GM12878 (cell line): ENCODE results near the gene PXT1. TPM values are rescaled to one million over a fixed set of nuclear protein-coding genes. Genes with fewer than 3 reads are reported as not detected.

Source experiments
- ATAC-seq: fragments of 200-7000 bp; cut with Tn5 transposase; 3 replicates; pipeline ENCODE4 v1.9.1; 2020; ENCODE audit warnings: mild to moderate bottlenecking, moderate library complexity
- BruUV-seq: library from RNA; stranded (reverse); fragments of 400-500 nt; replicated peaks from 2 replicates; lab custom pipeline; 2021; lab: Mats Ljungman, UMichigan
- CTCF ChIA-PET: fragments of 300-600 bp; sonication (Branson Sonifier 250); formaldehyde crosslinking; extraction: SDS; loops from one replicate; lab custom pipeline; 2021; ENCODE audit warnings: inconsistent platforms; lab: Yijun Ruan, JAX
- POLR2A ChIA-PET: fragments of 350-600 bp; formaldehyde crosslinking; extraction: SDS; loops from one replicate; lab custom pipeline; 2021; ENCODE audit warnings: inconsistent platforms; lab: Charles Lee
- RAD21 ChIA-PET: fragments of 300-600 bp; sonication (Branson Sonifier 250); formaldehyde crosslinking; loops from one replicate; lab custom pipeline; 2023; ENCODE audit warnings: antibody characterized with exemption; ENCODE audit not compliant: unreplicated experiment; lab: Charles Lee
- SMC1A ChIA-PET: fragments of 300-600 bp; sonication (Branson Sonifier 250); formaldehyde crosslinking; loops from one replicate; lab custom pipeline; 2023; ENCODE audit not compliant: unreplicated experiment, uncharacterized antibody; lab: Charles Lee
- DNase-seq: peaks from one replicate; pipeline ENCODE4 v3.0.0-alpha.2; 2011; ENCODE audit warnings: low read depth, low spot score
- FAIRE-seq: peaks from 3 replicates; lab custom pipeline; 2011; peaks lifted over from hg19 to GRCh38; lab: Jason Lieb, UNC
- H2AFZ ChIP-seq: 2 replicates; pipeline ENCODE4 v1.6.0; 2011; ENCODE audit warnings: low read depth, low read length, control low read depth; ENCODE audit not compliant: control insufficient read depth
- H3K27ac ChIP-seq: 2 replicates; pipeline ENCODE4 v1.5.1; 2011; ENCODE audit warnings: control low read depth; ENCODE audit not compliant: control insufficient read depth, insufficient read depth
- H3K27me3 ChIP-seq, 2 experiments: replicated peaks in 1 of 2; 2 replicates each; pipeline versions ENCODE4 v1.6.0 to v1.6.1; 2011; ENCODE audit warnings: low read length in 1 of 2; ENCODE audit not compliant: control insufficient read depth in 2 of 2, insufficient read depth in 2 of 2
- H3K36me3 ChIP-seq, 2 experiments: 2 replicates each; pipeline ENCODE4 v1.5.1; 2011; ENCODE audit warnings: low read length in 1 of 2; ENCODE audit not compliant: control insufficient read depth in 2 of 2, insufficient read depth in 2 of 2
- H3K4me1 ChIP-seq: 2 replicates; pipeline ENCODE4 v1.6.1; 2011; ENCODE audit warnings: mild to moderate bottlenecking, low read length, moderate library complexity, mixed read lengths; ENCODE audit not compliant: control insufficient read depth, insufficient read depth
- H3K4me2 ChIP-seq: 2 replicates; pipeline ENCODE4 v1.6.0; 2011; ENCODE audit warnings: control low read depth; ENCODE audit not compliant: control insufficient read depth, insufficient read depth
- H3K4me3 ChIP-seq: fragments of 200-600 bp; sonication (generic); 2 replicates; pipeline ENCODE4 v1.5.1; 2016
- H3K79me2 ChIP-seq: 2 replicates; pipeline ENCODE4 v1.6.0; 2011; ENCODE audit warnings: low read length; ENCODE audit not compliant: control insufficient read depth, insufficient read depth
- H3K9ac ChIP-seq: 2 replicates; pipeline ENCODE4 v1.8.0; 2011; ENCODE audit warnings: low read length, control low read depth, mixed read lengths; ENCODE audit not compliant: control insufficient read depth, insufficient read depth
- H3K9me3 ChIP-seq: replicated peaks from 3 replicates; pipeline ENCODE4 v1.5.1; 2011; ENCODE audit warnings: mild to moderate bottlenecking, low read length; ENCODE audit not compliant: control insufficient read depth, insufficient read depth
- H4K20me1 ChIP-seq: 2 replicates; pipeline ENCODE4 v1.6.0; 2011; ENCODE audit not compliant: control insufficient read depth, insufficient read depth
- ASH2L ChIP-seq: fragments of 300-600, 200-600 bp; sonication (generic); IDR thresholded peaks from 2 replicates; pipeline ENCODE4 v1.6.1; 2017; ENCODE audit warnings: low read depth, mild to moderate bottlenecking, borderline replicate concordance
- CBFB ChIP-seq: IDR thresholded peaks from 2 replicates; pipeline ENCODE4 v1.6.1; 2016; ENCODE audit warnings: antibody characterized with exemption, low read depth
- CHD2 ChIP-seq: IDR thresholded peaks from 2 replicates; pipeline ENCODE4 v1.6.1; 2011; ENCODE audit warnings: low read depth, low read length, improper control_type of control experiment, borderline replicate concordance
- EGR1 ChIP-seq, 2 experiments: IDR thresholded peaks; 1 replicate in 1 of 2; 2 replicates in 1 of 2; pipeline ENCODE4 v1.6.1; 2011 to 2012; ENCODE audit warnings: low read depth in 2 of 2, low read length in 2 of 2, borderline replicate concordance in 1 of 2, mild to moderate bottlenecking in 1 of 2, moderate library complexity in 1 of 2
- JUND ChIP-seq: IDR thresholded peaks from 2 replicates; pipeline ENCODE4 v1.6.1; 2012; ENCODE audit warnings: low read depth, mild to moderate bottlenecking, low read length, improper control_type of control experiment, moderate library complexity
- MTA2 ChIP-seq: fragments of 450-650 bp; IDR thresholded peaks from 2 replicates; pipeline ENCODE4 v1.6.1; 2016; ENCODE audit warnings: low read depth, mild to moderate bottlenecking, moderate library complexity
- NR2C1 ChIP-seq: fragments of 450-650 bp; IDR thresholded peaks from 2 replicates; pipeline ENCODE4 v1.6.1; 2017; ENCODE audit warnings: antibody characterized with exemption, mild to moderate bottlenecking, moderate library complexity
- PAX5 ChIP-seq: IDR thresholded peaks from 2 replicates; pipeline ENCODE4 v1.6.1; 2011; ENCODE audit warnings: low read depth, low read length, borderline replicate concordance
- POLR2A ChIP-seq: IDR thresholded peaks from 2 replicates; pipeline ENCODE4 v1.6.1; 2011; ENCODE audit warnings: low read depth, mild to moderate bottlenecking, low read length
- RUNX3 ChIP-seq: IDR thresholded peaks from 2 replicates; pipeline ENCODE4 v1.6.1; 2012; ENCODE audit warnings: low read length, inconsistent platforms
- WGBS: methylation state at CpG from one replicate; pipeline ENCODE4 v1.1.6; 2016; ENCODE audit warnings: low lambda C conversion rate; ENCODE audit not compliant: insufficient replicate concordance, insufficient coverage; ENCODE audit errors: missing lambda C conversion rate; 5-methylcytosine and 5-hydroxymethylcytosine counted together
- in situ Hi-C: fragments of 300-500 bp; cut with MboI; formaldehyde crosslinking; loops from 9 replicates; pipeline ENCODE4 v1.14.3; 2018; ENCODE audit warnings: mixed read lengths
- intact Hi-C: fragments of 100-400 bp; cut with micrococcal nuclease; formaldehyde crosslinking; loops from one replicate; pipeline ENCODE4 v1.14.2; 2022; ENCODE audit not compliant: unreplicated experiment
- polyA plus RNA-seq, 11 experiments: library from polyadenylated mRNA; depleted of rRNA in 4 of 11; unstranded in 6 of 11; stranded (reverse) in 5 of 11; fragments of >200 nt; fragmentation: Nextera tagmentation in 4 of 11; fragmentation: Illumina TruSeq in 1 of 11; extraction: Ambion mirVana in 4 of 11; extraction: Trizol in 1 of 11; gene quantifications; 1 replicate in 1 of 11; 2 replicates in 10 of 11; pipeline versions ENCODE4 v1.2.1 to v1.2.3, GENCODE V29; 2011 to 2016; ENCODE audit warnings: inconsistent platforms in 2 of 11, missing spikeins in 2 of 11, low read depth in 1 of 11
- total RNA-seq, 4 experiments: library from RNA; depleted of rRNA in 3 of 4; stranded (reverse); fragments of >200 nt in 3 of 4; fragmentation: Illumina TruSeq in 1 of 4; extraction: Trizol in 1 of 4; gene quantifications; 2 replicates each; pipeline versions ENCODE4 v1.2.1 to v1.2.3, GENCODE V29; 2013 to 2021
- TF ChIP-seq, protein P1 (sequence below): fragments of 450-650 bp; conservative IDR thresholded peaks from 2 replicates; pipeline ENCODE4 v1.6.1; 2017; ENCODE audit warnings: mild to moderate bottlenecking, moderate library complexity
- TF ChIP-seq, protein P2 (sequence below): IDR thresholded peaks from 2 replicates; pipeline ENCODE4 v1.6.1; 2012; ENCODE audit warnings: mild to moderate bottlenecking, low read depth, low read length
- TF ChIP-seq, protein P3 (sequence below): IDR thresholded peaks from 2 replicates; pipeline ENCODE4 v1.6.1; 2011; ENCODE audit warnings: low read depth, mild to moderate bottlenecking, low read length, moderate library complexity, borderline replicate concordance; ENCODE audit errors: extremely low read depth

PXT1 gene
- total and polyA plus RNA-seq, 10 of the 15 experiments (the other 5 are each of a cell fraction or from before 2014, with no cell fraction given), result 0.27 to 2.9 (median 0.50) TPM

DNA sequence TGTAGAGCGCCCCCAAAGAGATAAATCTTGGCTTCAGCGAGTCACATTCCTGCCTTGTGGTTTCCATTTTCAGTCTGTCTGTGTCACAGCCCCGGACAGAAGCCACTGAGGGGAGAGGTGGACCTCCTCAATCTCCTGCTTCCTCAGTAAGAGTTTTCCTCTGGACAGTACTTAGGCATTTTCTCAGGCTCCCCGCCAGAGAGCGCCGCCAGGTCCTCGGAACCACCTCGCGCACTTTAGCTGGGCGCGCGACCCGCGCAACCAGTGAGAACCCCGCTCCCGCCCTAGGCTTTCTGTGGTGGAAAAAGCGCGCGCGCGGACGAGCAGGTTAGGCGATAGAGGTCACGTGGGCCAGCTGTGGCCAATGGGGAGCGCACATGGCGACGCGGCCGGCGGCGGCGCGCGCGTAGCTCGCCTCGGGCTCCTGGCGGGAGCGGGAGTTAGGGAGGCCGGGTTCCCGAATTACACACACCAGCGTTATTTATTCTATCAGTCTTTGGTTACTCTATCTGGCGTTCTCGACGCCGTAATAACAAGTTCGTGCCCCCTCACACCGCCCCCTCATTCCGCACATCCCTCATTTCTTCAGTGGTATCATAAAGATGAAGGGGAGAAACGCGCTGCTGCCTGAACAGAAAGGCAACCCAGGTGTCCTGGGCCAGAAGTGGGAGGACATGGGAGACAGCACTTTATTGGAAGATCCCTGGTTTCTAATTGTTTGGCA, 19.4 kb downstream of the PXT1 start:
- SMC1A ChIA-PET, result interaction anchor here (0.7 to 1.9 kb wide), 15 partner anchors 9 to 261 kb away, joined by 3 to 8 read pairs (median 4); no protein-coding TSS in a partner anchor
- H3K27me3 ChIP-seq, result no peaks in the 10 kb centered on the region
- WGBS, result 1% methylated on average over 51 of the region's 51 CpGs
- POLR2A ChIA-PET, result interaction anchor here (0.6 to 1.8 kb wide), 11 partner anchors 9 to 341 kb away, joined by 3 to 10 read pairs (median 4); no protein-coding TSS in a partner anchor
- ATAC-seq, result peak; percentile 98
- H2AFZ ChIP-seq, result peak overlapping the region; percentile 96
- no peaks in the 10 kb centered on the region for H3K79me2 ChIP-seq
- in situ Hi-C loops (no loop called here), intact Hi-C loops (loop anchor here (1.0 to 5.0 kb wide), 5 partner anchors 18 to 336 kb away; partner anchors contain the start of gene SRSF3)
- BruUV-seq, result no TSS peak
- RAD21 ChIA-PET, result interaction anchor here (0.7 to 2.2 kb wide), 24 partner anchors 8 to 345 kb away, joined by 3 to 16 read pairs (median 4); partner anchors contain the start of gene KCTD20
- FAIRE-seq, result peak; percentile 92
- DNase-seq, result peak; percentile 85
- peak overlapping the region; percentile 99 for H3K4me2 ChIP-seq
- H4K20me1 ChIP-seq, result no peaks in the 10 kb centered on the region
- peak overlapping the region; percentile 69 for H3K4me3 ChIP-seq
- peaks cover 8% of the 10 kb centered on the region for H3K4me1 ChIP-seq
- CTCF ChIA-PET, result interaction anchor here (0.6 to 3.8 kb wide), 35 partner anchors 9 to 359 kb away, joined by 3 to 24 read pairs (median 4); partner anchors contain the start of genes KCTD20 and PXT1
- H3K36me3 ChIP-seq, result no peaks in the 10 kb centered on the region
- peak overlapping the region; percentile 82 for H3K27ac ChIP-seq
- H3K9me3 ChIP-seq, result no peaks in the 10 kb centered on the region
- H3K9ac ChIP-seq, result peak overlapping the region; percentile 81
- TF ChIP-seq JUND, result no peak
- TF ChIP-seq POLR2A, result peak; percentile 80
- TF ChIP-seq EGR1 (IDR thresholded peaks at IDR 0.05; ENCODE audit: borderline replicate concordance in 1 of 2, low read depth in 2 of 2, low read length in 2 of 2), result 0 out of 3 replicates have a peak, but pooled peaks of 1 of the 2 experiments have one; percentile 38
- TF ChIP-seq MTA2, result 0 out of 2 replicates have a peak, but pooled peaks have one; percentile 12
- TF ChIP-seq CHD2, result 0 out of 2 replicates have a peak, but pooled peaks have one; percentile 19
- TF ChIP-seq NR2C1, result no peak
- TF ChIP-seq, protein P1, sequence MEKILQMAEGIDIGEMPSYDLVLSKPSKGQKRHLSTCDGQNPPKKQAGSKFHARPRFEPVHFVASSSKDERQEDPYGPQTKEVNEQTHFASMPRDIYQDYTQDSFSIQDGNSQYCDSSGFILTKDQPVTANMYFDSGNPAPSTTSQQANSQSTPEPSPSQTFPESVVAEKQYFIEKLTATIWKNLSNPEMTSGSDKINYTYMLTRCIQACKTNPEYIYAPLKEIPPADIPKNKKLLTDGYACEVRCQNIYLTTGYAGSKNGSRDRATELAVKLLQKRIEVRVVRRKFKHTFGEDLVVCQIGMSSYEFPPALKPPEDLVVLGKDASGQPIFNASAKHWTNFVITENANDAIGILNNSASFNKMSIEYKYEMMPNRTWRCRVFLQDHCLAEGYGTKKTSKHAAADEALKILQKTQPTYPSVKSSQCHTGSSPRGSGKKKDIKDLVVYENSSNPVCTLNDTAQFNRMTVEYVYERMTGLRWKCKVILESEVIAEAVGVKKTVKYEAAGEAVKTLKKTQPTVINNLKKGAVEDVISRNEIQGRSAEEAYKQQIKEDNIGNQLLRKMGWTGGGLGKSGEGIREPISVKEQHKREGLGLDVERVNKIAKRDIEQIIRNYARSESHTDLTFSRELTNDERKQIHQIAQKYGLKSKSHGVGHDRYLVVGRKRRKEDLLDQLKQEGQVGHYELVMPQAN, result peak; percentile 32; the same call in 1 of the 2 replicates
- TF ChIP-seq, protein P2, sequence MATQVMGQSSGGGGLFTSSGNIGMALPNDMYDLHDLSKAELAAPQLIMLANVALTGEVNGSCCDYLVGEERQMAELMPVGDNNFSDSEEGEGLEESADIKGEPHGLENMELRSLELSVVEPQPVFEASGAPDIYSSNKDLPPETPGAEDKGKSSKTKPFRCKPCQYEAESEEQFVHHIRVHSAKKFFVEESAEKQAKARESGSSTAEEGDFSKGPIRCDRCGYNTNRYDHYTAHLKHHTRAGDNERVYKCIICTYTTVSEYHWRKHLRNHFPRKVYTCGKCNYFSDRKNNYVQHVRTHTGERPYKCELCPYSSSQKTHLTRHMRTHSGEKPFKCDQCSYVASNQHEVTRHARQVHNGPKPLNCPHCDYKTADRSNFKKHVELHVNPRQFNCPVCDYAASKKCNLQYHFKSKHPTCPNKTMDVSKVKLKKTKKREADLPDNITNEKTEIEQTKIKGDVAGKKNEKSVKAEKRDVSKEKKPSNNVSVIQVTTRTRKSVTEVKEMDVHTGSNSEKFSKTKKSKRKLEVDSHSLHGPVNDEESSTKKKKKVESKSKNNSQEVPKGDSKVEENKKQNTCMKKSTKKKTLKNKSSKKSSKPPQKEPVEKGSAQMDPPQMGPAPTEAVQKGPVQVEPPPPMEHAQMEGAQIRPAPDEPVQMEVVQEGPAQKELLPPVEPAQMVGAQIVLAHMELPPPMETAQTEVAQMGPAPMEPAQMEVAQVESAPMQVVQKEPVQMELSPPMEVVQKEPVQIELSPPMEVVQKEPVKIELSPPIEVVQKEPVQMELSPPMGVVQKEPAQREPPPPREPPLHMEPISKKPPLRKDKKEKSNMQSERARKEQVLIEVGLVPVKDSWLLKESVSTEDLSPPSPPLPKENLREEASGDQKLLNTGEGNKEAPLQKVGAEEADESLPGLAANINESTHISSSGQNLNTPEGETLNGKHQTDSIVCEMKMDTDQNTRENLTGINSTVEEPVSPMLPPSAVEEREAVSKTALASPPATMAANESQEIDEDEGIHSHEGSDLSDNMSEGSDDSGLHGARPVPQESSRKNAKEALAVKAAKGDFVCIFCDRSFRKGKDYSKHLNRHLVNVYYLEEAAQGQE, result no peak
- no peak for TF ChIP-seq PAX5
- TF ChIP-seq, protein P3, sequence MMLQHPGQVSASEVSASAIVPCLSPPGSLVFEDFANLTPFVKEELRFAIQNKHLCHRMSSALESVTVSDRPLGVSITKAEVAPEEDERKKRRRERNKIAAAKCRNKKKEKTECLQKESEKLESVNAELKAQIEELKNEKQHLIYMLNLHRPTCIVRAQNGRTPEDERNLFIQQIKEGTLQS, result peak; percentile 74
- no peak; the same call in 1 of the 2 replicates for TF ChIP-seq CBFB
- TF ChIP-seq ASH2L, result 0 out of 2 replicates have a peak, but pooled peaks have one; percentile 32
- TF ChIP-seq RUNX3, result peak; percentile 72
